ENCODE results near the gene CADM1.

Gene CADM1

GRCh38 chr11:115222218-115222862 is 281.9 kb downstream of the CADM1 start:
- Histone ChIP-seq H3K27me3 (ENCODE audit: control insufficient read depth, insufficient read depth, low read length) (no peaks in the 10 kb centered on the region), H3K4me3 (ENCODE audit: low read length) (no peak overlapping the region), H3K9me3 (ENCODE audit: control insufficient read depth, low read length) (no peaks in the 10 kb centered on the region), H3K4me1 (ENCODE audit: control insufficient read depth, insufficient read depth, low read length) (no peaks in the 10 kb centered on the region), H3K9ac (ENCODE audit: low read length) (no peak overlapping the region), H3K36me3 (ENCODE audit: control insufficient read depth, insufficient read depth, low read length) (no peaks in the 10 kb centered on the region)

GRCh38 chr11:115221461-115222069 is 282.6 kb downstream of the CADM1 start:
- no peak overlapping the region for H3K4me3 ChIP-seq (ENCODE audit: low read length)
- H3K4me1 ChIP-seq (ENCODE audit: control insufficient read depth, insufficient read depth, low read length): no peaks in the 10 kb centered on the region
- H3K9ac ChIP-seq (ENCODE audit: low read length): no peak overlapping the region
- H3K27me3 ChIP-seq (ENCODE audit: control insufficient read depth, insufficient read depth, low read length): no peaks in the 10 kb centered on the region
- no peaks in the 10 kb centered on the region for H3K9me3 ChIP-seq (ENCODE audit: control insufficient read depth, low read length)
- no peaks in the 10 kb centered on the region for H3K36me3 ChIP-seq (ENCODE audit: control insufficient read depth, insufficient read depth, low read length)

DNA sequence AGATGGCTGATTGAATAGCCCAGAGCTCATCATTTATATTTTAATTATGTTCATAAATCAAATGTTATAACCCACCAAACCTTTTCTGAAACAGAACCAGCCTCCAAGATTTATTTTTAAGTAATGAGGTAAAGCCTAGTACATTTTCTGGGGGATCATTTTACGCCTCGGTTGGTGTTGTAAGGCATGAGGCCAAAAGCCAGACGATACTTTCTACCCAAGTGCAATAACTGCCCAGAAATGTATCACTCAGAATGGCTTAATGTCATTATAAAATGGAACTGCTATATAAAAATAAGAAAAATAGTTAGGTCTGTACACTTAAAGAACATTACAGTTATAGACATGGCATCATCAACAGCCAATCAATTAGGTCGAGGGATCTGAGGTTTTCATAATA is 283.3 kb downstream of the CADM1 start:
- no peak overlapping the region for H3K9ac ChIP-seq (ENCODE audit: low read length)

GRCh38 chr11:115220423-115220822 is 283.8 kb downstream of the CADM1 start:
- Histone ChIP-seq H3K4me3 (ENCODE audit: low read length) (no peak overlapping the region), H3K27me3 (ENCODE audit: control insufficient read depth, insufficient read depth, low read length) (no peaks in the 10 kb centered on the region), H3K9me3 (ENCODE audit: control insufficient read depth, low read length) (no peaks in the 10 kb centered on the region), H3K9ac (ENCODE audit: low read length) (no peak overlapping the region), H3K36me3 (ENCODE audit: control insufficient read depth, insufficient read depth, low read length) (no peaks in the 10 kb centered on the region), H3K4me1 (ENCODE audit: control insufficient read depth, insufficient read depth, low read length) (no peaks in the 10 kb centered on the region)

More for the DNA sequence above, 283.3 kb downstream of the CADM1 start:
- no peaks in the 10 kb centered on the region for H3K36me3 ChIP-seq (ENCODE audit: control insufficient read depth, insufficient read depth, low read length)
- no peaks in the 10 kb centered on the region for H3K9me3 ChIP-seq (ENCODE audit: control insufficient read depth, low read length)
- H3K27me3 ChIP-seq (ENCODE audit: control insufficient read depth, insufficient read depth, low read length): no peaks in the 10 kb centered on the region
- no peak overlapping the region for H3K4me3 ChIP-seq (ENCODE audit: low read length)
- no peaks in the 10 kb centered on the region for H3K4me1 ChIP-seq (ENCODE audit: control insufficient read depth, insufficient read depth, low read length)

GRCh38 chr11:115219376-115219775 is 284.8 kb downstream of the CADM1 start:
- Histone ChIP-seq H3K9me3 (ENCODE audit: control insufficient read depth, low read length) (no peaks in the 10 kb centered on the region), H3K9ac (ENCODE audit: low read length) (no peak overlapping the region), H3K4me1 (ENCODE audit: control insufficient read depth, insufficient read depth, low read length) (no peaks in the 10 kb centered on the region), H3K27me3 (ENCODE audit: control insufficient read depth, insufficient read depth, low read length) (no peaks in the 10 kb centered on the region), H3K4me3 (ENCODE audit: low read length) (no peak overlapping the region), H3K36me3 (ENCODE audit: control insufficient read depth, insufficient read depth, low read length) (no peaks in the 10 kb centered on the region)

- Histone ChIP-seq H3K4me1 (ENCODE audit: control insufficient read depth, insufficient read depth, low read length) (no peaks in the 10 kb centered on the region), H3K4me3 (ENCODE audit: low read length) (no peak overlapping the region), H3K9ac (ENCODE audit: low read length) (no peak overlapping the region), H3K9me3 (ENCODE audit: control insufficient read depth, low read length) (no peaks in the 10 kb centered on the region), H3K36me3 (ENCODE audit: control insufficient read depth, insufficient read depth, low read length) (no peaks in the 10 kb centered on the region), H3K27me3 (ENCODE audit: control insufficient read depth, insufficient read depth, low read length) (no peaks in the 10 kb centered on the region)
Observed at GRCh38 chr11:115217726-115218311, 286.4 kb downstream of the CADM1 start.

GRCh38 chr11:115215694-115216617 is 288.3 kb downstream of the CADM1 start:
- no peaks in the 10 kb centered on the region for H3K9me3 ChIP-seq (ENCODE audit: control insufficient read depth, low read length)
- no peaks in the 10 kb centered on the region for H3K27me3 ChIP-seq (ENCODE audit: control insufficient read depth, insufficient read depth, low read length)
- H3K4me1 ChIP-seq (ENCODE audit: control insufficient read depth, insufficient read depth, low read length): no peaks in the 10 kb centered on the region
- H3K4me3 ChIP-seq (ENCODE audit: low read length): no peak overlapping the region
- H3K9ac ChIP-seq (ENCODE audit: low read length): no peak overlapping the region
- H3K36me3 ChIP-seq (ENCODE audit: control insufficient read depth, insufficient read depth, low read length): no peaks in the 10 kb centered on the region

DNA sequence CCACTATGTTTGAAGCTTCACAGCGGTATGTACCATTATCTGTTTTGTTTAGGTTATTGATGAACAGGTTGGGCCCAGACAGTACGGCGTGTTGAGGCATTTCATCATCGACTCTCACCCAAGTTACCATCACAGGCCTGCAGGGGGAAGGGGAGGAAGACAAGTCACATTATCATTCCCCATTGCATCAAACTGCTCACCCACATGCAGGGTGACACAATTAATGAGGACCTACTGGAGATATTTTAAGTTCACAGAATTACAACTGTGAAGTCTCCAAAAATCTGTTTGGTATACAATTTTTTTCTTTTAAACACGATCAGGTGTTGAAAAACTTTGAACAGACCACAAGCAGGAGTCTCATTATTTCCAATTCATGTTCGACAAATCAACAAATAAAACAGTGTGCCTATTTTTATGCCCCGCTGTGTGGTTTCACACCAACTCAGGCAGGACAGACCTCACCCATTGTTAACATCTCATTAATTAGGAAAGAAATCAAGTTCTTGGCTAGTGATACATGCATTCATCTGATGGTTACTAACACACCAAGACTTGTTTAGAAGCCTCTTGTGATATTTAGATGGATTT is 289.5 kb downstream of the CADM1 start:
- Histone ChIP-seq H3K4me3 (ENCODE audit: low read length) (no peak overlapping the region), H3K4me1 (ENCODE audit: control insufficient read depth, insufficient read depth, low read length) (no peaks in the 10 kb centered on the region), H3K9ac (ENCODE audit: low read length) (no peak overlapping the region), H3K9me3 (ENCODE audit: control insufficient read depth, low read length) (no peaks in the 10 kb centered on the region), H3K27me3 (ENCODE audit: control insufficient read depth, insufficient read depth, low read length) (no peaks in the 10 kb centered on the region), H3K36me3 (ENCODE audit: control insufficient read depth, insufficient read depth, low read length) (no peaks in the 10 kb centered on the region)

GRCh38 chr11:115213007-115213406 is 291.2 kb downstream of the CADM1 start:
- Histone ChIP-seq H3K9me3 (ENCODE audit: control insufficient read depth, low read length) (no peaks in the 10 kb centered on the region), H3K9ac (ENCODE audit: low read length) (no peak overlapping the region), H3K4me1 (ENCODE audit: control insufficient read depth, insufficient read depth, low read length) (no peaks in the 10 kb centered on the region), H3K27me3 (ENCODE audit: control insufficient read depth, insufficient read depth, low read length) (no peaks in the 10 kb centered on the region), H3K4me3 (ENCODE audit: low read length) (no peak overlapping the region), H3K36me3 (ENCODE audit: control insufficient read depth, insufficient read depth, low read length) (no peaks in the 10 kb centered on the region)

GRCh38 chr11:115208808-115209259 is 295.4 kb downstream of the CADM1 start:
- no peaks in the 10 kb centered on the region for H3K36me3 ChIP-seq (ENCODE audit: control insufficient read depth, insufficient read depth, low read length)
- H3K9ac ChIP-seq (ENCODE audit: low read length): no peak overlapping the region
- H3K27me3 ChIP-seq (ENCODE audit: control insufficient read depth, insufficient read depth, low read length): no peaks in the 10 kb centered on the region
- no peak overlapping the region for H3K4me3 ChIP-seq (ENCODE audit: low read length)
- no peaks in the 10 kb centered on the region for H3K4me1 ChIP-seq (ENCODE audit: control insufficient read depth, insufficient read depth, low read length)
- no peaks in the 10 kb centered on the region for H3K9me3 ChIP-seq (ENCODE audit: control insufficient read depth, low read length)

DNA sequence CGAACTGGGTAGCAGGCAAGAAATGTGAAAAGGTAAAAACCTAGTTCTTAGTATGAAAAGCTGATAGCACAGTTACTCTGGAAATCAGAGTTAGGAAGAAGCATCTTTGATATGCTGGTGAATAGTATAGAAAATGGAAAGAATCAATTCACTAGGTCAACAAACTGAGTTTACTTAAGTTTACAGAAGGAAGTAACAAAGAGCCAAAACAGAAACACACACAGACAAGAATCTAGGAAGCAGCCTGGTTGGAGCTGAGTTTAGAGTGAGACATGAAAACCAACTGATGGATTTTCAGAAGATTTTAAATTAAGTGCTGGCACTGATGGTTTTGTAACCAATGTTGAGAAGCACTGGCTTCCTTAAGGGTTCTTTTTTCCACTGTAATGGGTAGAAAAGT is 296.3 kb downstream of the CADM1 start:
- no peak overlapping the region for H3K9ac ChIP-seq (ENCODE audit: low read length)
- no peaks in the 10 kb centered on the region for H3K4me1 ChIP-seq (ENCODE audit: control insufficient read depth, insufficient read depth, low read length)
- H3K36me3 ChIP-seq (ENCODE audit: control insufficient read depth, insufficient read depth, low read length): no peaks in the 10 kb centered on the region
- no peak overlapping the region for H3K4me3 ChIP-seq (ENCODE audit: low read length)
- no peaks in the 10 kb centered on the region for H3K27me3 ChIP-seq (ENCODE audit: control insufficient read depth, insufficient read depth, low read length)
- H3K9me3 ChIP-seq (ENCODE audit: control insufficient read depth, low read length): no peaks in the 10 kb centered on the region
